ENCODE results near the gene LEF1. TPM values are rescaled to one million over a fixed set of nuclear protein-coding genes. Genes with fewer than 3 reads are reported as not detected.
A peak's percentile ranks its signal among the peaks of the same experiment; 100 is the strongest.

LEF1 gene
- total and polyA plus RNA-seq, 5 donors from 2014 or later, result 465 to 627 (median 558) TPM

DNA sequence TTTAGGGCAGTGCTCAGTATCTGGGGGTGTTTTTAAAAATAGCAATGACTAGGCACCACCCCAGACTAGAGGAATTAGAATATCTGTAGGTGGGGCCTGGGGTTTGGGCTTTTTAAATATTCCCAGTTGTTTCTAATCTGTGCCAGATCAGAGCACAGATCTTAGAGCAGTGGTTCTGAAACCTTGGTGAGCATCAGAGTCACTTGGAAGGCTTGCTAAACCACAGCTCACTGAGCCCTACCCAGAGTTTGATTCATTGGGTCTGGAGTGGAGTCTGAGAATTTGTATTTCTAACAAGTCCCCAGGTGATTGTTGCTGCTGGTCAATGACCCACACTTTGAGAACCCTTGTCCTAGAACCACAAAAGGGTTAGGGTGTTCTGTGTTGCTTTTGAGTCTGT is 162.4 kb downstream of the LEF1 start:
- no peak overlapping the region for H3K4me3 ChIP-seq (ENCODE audit: low read depth, low read length)
- no peaks in the 10 kb centered on the region for H3K27me3 Mint-ChIP-seq
- DNase-seq (no peak), ATAC-seq (ENCODE audit: low read depth in 2 of 2) (no peak)
- peaks cover 5 to 23% (median 14%) of the 10 kb centered on the region in 4 donors for H3K4me1 Mint-ChIP-seq
- H3K4me1 ChIP-seq (ENCODE audit: control insufficient read depth, insufficient read depth, low read length, poor library complexity, severe bottlenecking), result peaks cover 3% of the 10 kb centered on the region
- no peak overlapping the region for H3K27ac ChIP-seq (ENCODE audit: insufficient read depth, low read length, poor library complexity, severe bottlenecking)
- H3K9me3 Mint-ChIP-seq, result no peaks in the 10 kb centered on the region
- peaks cover 3% of the 10 kb centered on the region for H3K36me3 ChIP-seq (ENCODE audit: control insufficient read depth, insufficient read depth, low read length)
- H3K4me3 Mint-ChIP-seq, result no peak overlapping the region
- H3K9me3 ChIP-seq (ENCODE audit: control insufficient read depth in 2 of 2, low read length in 2 of 2), result no peaks in the 10 kb centered on the region
- peaks cover 16% of the 10 kb centered on the region for H3K36me3 Mint-ChIP-seq
- H3K27me3 ChIP-seq (ENCODE audit: control insufficient read depth, insufficient read depth, low read length), result no peaks in the 10 kb centered on the region
- no peak overlapping the region for H3K27ac Mint-ChIP-seq

DNA sequence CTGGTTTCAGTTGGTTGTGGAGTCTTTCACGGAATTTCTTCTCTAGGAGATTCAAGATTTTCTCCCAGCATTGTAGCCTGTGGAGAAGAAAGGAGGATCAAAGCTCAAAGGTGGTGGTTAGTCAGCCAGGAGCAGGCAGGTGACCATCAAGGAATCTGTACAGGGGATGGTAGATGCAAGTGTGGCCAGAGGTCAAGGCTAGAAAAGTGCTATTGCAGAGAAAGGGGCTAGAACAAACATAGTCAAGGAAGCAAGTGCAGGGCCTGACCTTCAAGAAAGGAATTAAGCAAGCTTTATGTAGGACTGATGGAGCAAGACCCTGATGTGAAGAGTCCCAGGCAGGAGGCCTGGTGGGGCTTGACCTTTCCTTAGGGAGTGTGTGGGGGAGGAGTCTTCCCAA is 162.9 kb downstream of the LEF1 start:
- Mint-ChIP-seq H3K4me1 (peaks cover 5 to 23% (median 16%) of the 10 kb centered on the region in 4 donors), H3K36me3 (peaks cover 12% of the 10 kb centered on the region)

DNA sequence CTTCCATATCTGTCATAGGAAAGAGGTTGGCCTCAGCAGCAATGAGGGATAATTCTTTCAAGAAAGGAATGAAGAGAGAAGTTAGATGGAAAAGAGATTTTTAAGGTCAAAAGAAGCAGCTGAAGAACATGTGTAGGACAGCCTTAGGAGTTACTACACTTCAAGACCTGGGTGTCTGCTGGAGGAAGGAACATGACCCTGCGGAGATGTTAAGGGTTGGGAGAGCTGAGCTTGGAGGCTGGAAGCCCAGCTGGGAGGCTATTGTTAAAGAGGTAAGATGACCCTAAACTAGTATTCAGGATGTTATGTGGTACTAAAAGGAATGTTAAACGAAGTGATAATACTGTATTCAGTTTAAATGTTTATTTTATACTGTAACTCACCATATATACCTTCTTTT is 164.1 kb downstream of the LEF1 start:
- DNase-seq (no peak), ATAC-seq (ENCODE audit: low read depth in 2 of 2) (no peak)
- Mint-ChIP-seq H3K4me3 (no peak overlapping the region), H3K27ac (no peak overlapping the region), H3K4me1 (peaks cover 10 to 29% (median 21%) of the 10 kb centered on the region in 4 donors), H3K27me3 (no peaks in the 10 kb centered on the region), H3K9me3 (peaks cover 0 to 2% (median 0%) of the 10 kb centered on the region in 7 donors), H3K36me3 (peaks cover 16% of the 10 kb centered on the region)
- no peak overlapping the region for H3K27ac ChIP-seq (ENCODE audit: insufficient read depth, low read length, poor library complexity, severe bottlenecking)
- no peaks in the 10 kb centered on the region for H3K36me3 ChIP-seq (ENCODE audit: control insufficient read depth, insufficient read depth, low read length)
- no peaks in the 10 kb centered on the region for H3K9me3 ChIP-seq (ENCODE audit: control insufficient read depth in 2 of 2, low read length in 2 of 2)
- peaks cover 3% of the 10 kb centered on the region for H3K4me1 ChIP-seq (ENCODE audit: control insufficient read depth, insufficient read depth, low read length, poor library complexity, severe bottlenecking)
- H3K4me3 ChIP-seq (ENCODE audit: low read depth, low read length), result no peak overlapping the region
- no peaks in the 10 kb centered on the region for H3K27me3 ChIP-seq (ENCODE audit: control insufficient read depth, insufficient read depth, low read length)

More for the DNA sequence above, 162.9 kb downstream of the LEF1 start:
- Mint-ChIP-seq H3K27ac (no peak overlapping the region), H3K4me3 (no peak overlapping the region), H3K9me3 (no peaks in the 10 kb centered on the region), H3K27me3 (no peaks in the 10 kb centered on the region)
- no peaks in the 10 kb centered on the region for H3K9me3 ChIP-seq (ENCODE audit: control insufficient read depth in 2 of 2, low read length in 2 of 2)
- peaks cover 3% of the 10 kb centered on the region for H3K4me1 ChIP-seq (ENCODE audit: control insufficient read depth, insufficient read depth, low read length, poor library complexity, severe bottlenecking)
- no peak overlapping the region for H3K27ac ChIP-seq (ENCODE audit: insufficient read depth, low read length, poor library complexity, severe bottlenecking)
- DNase-seq (no peak), ATAC-seq (ENCODE audit: low read depth in 2 of 2) (no peak)
- H3K36me3 ChIP-seq (ENCODE audit: control insufficient read depth, insufficient read depth, low read length), result no peaks in the 10 kb centered on the region
- H3K27me3 ChIP-seq (ENCODE audit: control insufficient read depth, insufficient read depth, low read length), result no peaks in the 10 kb centered on the region
- no peak overlapping the region for H3K4me3 ChIP-seq (ENCODE audit: low read depth, low read length)

DNA sequence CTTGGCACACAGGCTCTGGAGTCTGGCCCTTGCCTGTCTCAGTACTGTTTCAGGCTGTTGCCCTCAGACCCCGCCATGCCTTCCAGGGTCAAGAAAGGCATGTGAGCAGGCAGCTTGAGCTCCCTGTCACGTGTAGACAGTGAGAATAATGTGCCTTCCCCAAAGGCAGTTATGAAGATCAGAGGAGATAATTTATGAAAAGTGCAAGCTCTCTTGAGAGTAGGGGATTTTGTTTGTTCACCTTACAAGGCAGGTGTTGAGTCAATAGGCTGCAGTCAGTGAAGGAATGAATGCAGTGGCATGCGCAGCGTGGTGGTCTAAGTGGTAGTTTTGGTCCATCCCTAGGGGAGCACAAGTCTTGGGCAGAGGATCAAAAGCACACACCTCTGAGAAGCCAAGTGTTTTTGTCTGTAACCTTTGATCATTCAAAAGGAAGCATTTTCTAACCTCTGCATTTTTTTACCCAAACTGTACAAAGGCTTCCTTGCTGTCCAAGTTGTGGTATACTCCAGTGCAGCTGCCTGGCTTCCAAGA is 164.7 kb downstream of the LEF1 start:
- Mint-ChIP-seq H3K27me3 (no peaks in the 10 kb centered on the region), H3K4me1 (peaks cover 10 to 31% (median 22%) of the 10 kb centered on the region in 4 donors), H3K9me3 (peaks cover 0 to 2% (median 0%) of the 10 kb centered on the region in 7 donors), H3K27ac (no peak overlapping the region), H3K4me3 (no peak overlapping the region), H3K36me3 (peaks cover 14% of the 10 kb centered on the region)
- no peak for ATAC-seq (ENCODE audit: low read depth in 2 of 2)
- H3K4me1 ChIP-seq (ENCODE audit: control insufficient read depth, insufficient read depth, low read length, poor library complexity, severe bottlenecking), result peaks cover 3% of the 10 kb centered on the region
- no peak overlapping the region for H3K27ac ChIP-seq (ENCODE audit: insufficient read depth, low read length, poor library complexity, severe bottlenecking)
- DNase-seq, result no peak
- no peaks in the 10 kb centered on the region for H3K9me3 ChIP-seq (ENCODE audit: control insufficient read depth in 2 of 2, low read length in 2 of 2)
- no peaks in the 10 kb centered on the region for H3K36me3 ChIP-seq (ENCODE audit: control insufficient read depth, insufficient read depth, low read length)
- H3K4me3 ChIP-seq (ENCODE audit: low read depth, low read length), result no peak overlapping the region
- H3K27me3 ChIP-seq (ENCODE audit: control insufficient read depth, insufficient read depth, low read length), result no peaks in the 10 kb centered on the region

DNA sequence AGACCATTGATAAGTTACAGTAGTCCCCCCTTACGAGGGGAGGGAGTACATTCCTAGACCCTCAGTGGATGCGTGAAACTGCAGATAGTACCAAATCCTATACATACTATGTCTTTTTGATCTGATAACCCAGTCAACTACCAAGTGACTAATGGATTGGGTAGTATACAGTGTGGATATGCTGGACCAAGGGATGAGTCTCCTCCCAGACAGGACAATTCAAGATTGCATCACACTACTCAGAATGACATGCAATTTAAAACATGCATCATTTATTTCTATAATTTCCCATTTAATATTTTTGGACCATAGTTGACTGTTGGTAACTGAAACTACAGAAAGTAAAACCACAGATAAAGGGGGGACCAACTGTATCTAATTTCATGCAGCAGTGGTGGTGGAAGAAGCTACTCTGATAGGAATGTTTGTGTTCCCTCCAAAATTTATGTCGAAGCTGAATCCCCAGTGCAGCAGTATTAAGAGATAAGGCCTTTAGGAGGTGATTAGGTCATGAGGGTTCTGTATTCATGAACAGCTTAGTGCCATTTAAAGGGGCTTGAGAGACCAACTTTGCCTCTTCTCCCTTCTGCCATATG is 167.1 kb downstream of the LEF1 start:
- H3K27me3 Mint-ChIP-seq, result no peaks in the 10 kb centered on the region
- H3K27ac Mint-ChIP-seq, result no peak overlapping the region
- peaks cover 0 to 2% (median 0%) of the 10 kb centered on the region in 7 donors for H3K9me3 Mint-ChIP-seq
- Histone ChIP-seq H3K4me1 (ENCODE audit: control insufficient read depth, insufficient read depth, low read length, poor library complexity, severe bottlenecking) (peaks cover 3% of the 10 kb centered on the region), H3K27ac (ENCODE audit: insufficient read depth, low read length, poor library complexity, severe bottlenecking) (no peak overlapping the region), H3K27me3 (ENCODE audit: control insufficient read depth, insufficient read depth, low read length) (no peaks in the 10 kb centered on the region), H3K36me3 (ENCODE audit: control insufficient read depth, insufficient read depth, low read length) (peaks cover under 1% of the 10 kb centered on the region), H3K4me3 (ENCODE audit: low read depth, low read length) (no peak overlapping the region), H3K9me3 (ENCODE audit: control insufficient read depth in 2 of 2, low read length in 2 of 2) (no peaks in the 10 kb centered on the region)
- no peak for ATAC-seq (ENCODE audit: low read depth in 2 of 2)
- DNase-seq, result no peak
- peaks cover 10 to 43% (median 20%) of the 10 kb centered on the region in 4 donors for H3K4me1 Mint-ChIP-seq
- H3K36me3 Mint-ChIP-seq, result peaks cover 21% of the 10 kb centered on the region
- H3K4me3 Mint-ChIP-seq, result no peak overlapping the region

DNA sequence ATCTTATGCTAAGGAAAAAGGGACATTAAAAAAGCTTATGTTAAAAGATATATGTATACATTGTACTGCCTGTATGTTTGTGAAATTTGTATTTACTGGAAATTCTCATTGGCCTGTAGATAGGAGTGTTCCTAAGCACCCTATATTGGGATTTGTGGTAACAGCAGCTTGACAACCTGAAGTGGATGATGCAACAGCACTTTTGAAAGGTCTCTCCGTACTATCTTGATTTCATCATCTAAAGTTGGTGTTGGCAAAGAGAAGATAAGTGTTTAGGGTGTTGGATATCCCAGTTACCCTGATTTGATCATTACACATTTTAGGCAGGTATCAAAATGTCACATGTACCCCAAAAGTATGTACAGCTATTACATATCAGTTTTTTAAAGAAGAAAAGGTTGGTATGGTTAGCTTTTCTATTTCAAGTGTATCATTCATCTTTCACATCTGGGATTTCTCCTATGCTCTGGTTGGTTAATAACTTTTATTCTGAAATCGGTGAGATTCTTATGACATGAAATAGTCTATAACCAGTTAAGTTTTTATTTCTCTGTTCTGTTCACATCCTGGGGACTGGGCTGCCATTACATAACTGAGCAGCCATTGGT is 168.7 kb downstream of the LEF1 start:
- no peak overlapping the region for H3K4me3 ChIP-seq (ENCODE audit: low read depth, low read length)
- peaks cover 2% of the 10 kb centered on the region for H3K36me3 ChIP-seq (ENCODE audit: control insufficient read depth, insufficient read depth, low read length)
- DNase-seq (no peak), ATAC-seq (ENCODE audit: low read depth in 2 of 2) (no peak)
- no peak overlapping the region for H3K27ac Mint-ChIP-seq
- no peak overlapping the region for H3K4me3 Mint-ChIP-seq
- no peak overlapping the region for H3K27ac ChIP-seq (ENCODE audit: insufficient read depth, low read length, poor library complexity, severe bottlenecking)
- H3K9me3 Mint-ChIP-seq, result peaks cover 0 to 2% (median 0%) of the 10 kb centered on the region in 7 donors
- H3K27me3 Mint-ChIP-seq, result no peaks in the 10 kb centered on the region
- H3K9me3 ChIP-seq (ENCODE audit: control insufficient read depth in 2 of 2, low read length in 2 of 2), result no peaks in the 10 kb centered on the region
- H3K27me3 ChIP-seq (ENCODE audit: control insufficient read depth, insufficient read depth, low read length), result no peaks in the 10 kb centered on the region
- H3K4me1 Mint-ChIP-seq, result peaks cover 12 to 48% (median 25%) of the 10 kb centered on the region in 4 donors
- H3K4me1 ChIP-seq (ENCODE audit: control insufficient read depth, insufficient read depth, low read length, poor library complexity, severe bottlenecking), result peaks cover 3% of the 10 kb centered on the region
- peaks cover 28% of the 10 kb centered on the region for H3K36me3 Mint-ChIP-seq

DNA sequence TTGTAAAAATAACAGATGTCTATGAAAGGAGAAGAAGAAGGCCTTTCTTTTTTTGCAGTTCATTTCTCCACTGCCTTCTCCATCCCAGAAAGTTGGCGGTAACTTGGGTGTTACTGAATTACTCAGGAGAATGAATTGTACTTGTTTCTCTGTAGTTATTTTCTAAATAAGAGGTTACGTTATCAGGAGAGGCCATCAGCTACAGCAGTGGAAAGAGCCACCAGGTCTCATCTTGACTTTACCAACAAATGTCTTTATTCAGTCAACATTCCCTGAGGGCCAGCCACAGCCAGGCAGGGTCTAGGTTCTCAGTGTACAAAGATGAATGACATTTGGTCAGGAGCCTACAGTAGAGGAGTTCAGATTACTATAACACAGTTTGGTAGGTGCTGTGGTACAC is 170.9 kb downstream of the LEF1 start:
- H3K9me3 Mint-ChIP-seq, result peaks cover 0 to 2% (median 0%) of the 10 kb centered on the region in 7 donors
- peaks cover 28% of the 10 kb centered on the region for H3K36me3 Mint-ChIP-seq
- no peaks in the 10 kb centered on the region for H3K27me3 Mint-ChIP-seq
- H3K4me1 ChIP-seq (ENCODE audit: control insufficient read depth, insufficient read depth, low read length, poor library complexity, severe bottlenecking), result no peaks in the 10 kb centered on the region
- no peaks in the 10 kb centered on the region for H3K9me3 ChIP-seq (ENCODE audit: control insufficient read depth in 2 of 2, low read length in 2 of 2)
- peak overlapping the region in 1 of 3 donors; percentile 39 for H3K27ac Mint-ChIP-seq
- H3K27me3 ChIP-seq (ENCODE audit: control insufficient read depth, insufficient read depth, low read length), result no peaks in the 10 kb centered on the region
- no peak overlapping the region for H3K4me3 ChIP-seq (ENCODE audit: low read depth, low read length)
- no peak overlapping the region for H3K27ac ChIP-seq (ENCODE audit: insufficient read depth, low read length, poor library complexity, severe bottlenecking)
- ATAC-seq (ENCODE audit: low read depth in 2 of 2) (no peak), DNase-seq (no peak)
- H3K4me1 Mint-ChIP-seq, result peaks cover 28 to 51% (median 31%) of the 10 kb centered on the region in 4 donors
- H3K36me3 ChIP-seq (ENCODE audit: control insufficient read depth, insufficient read depth, low read length), result peaks cover 2% of the 10 kb centered on the region
- H3K4me3 Mint-ChIP-seq, result no peak overlapping the region
